Left lung (tissue), 10 donors: Measurements from ENCODE around the gene USP9Y. TPM values are rescaled to one million over a fixed set of nuclear protein-coding genes. Genes with fewer than 3 reads are reported as not detected.

Experiments
- ATAC-seq: fragments of 200-7000 bp; cut with Tn5 transposase; one replicate; pipeline ENCODE4 v1.9.1; 2020; ENCODE audit warnings: moderate library complexity
- DNase-seq, 4 donors: peaks; one replicate each; pipeline ENCODE4 v3.0.0-alpha.2; 2013 to 2020
- H3K27ac ChIP-seq, 2 donors: fragments of 200-600 bp; sonication (generic) in 1 of 2; one replicate each; pipeline versions ENCODE4 v1.5.0 to v1.8.0; 2020 to 2021
- H3K27me3 ChIP-seq, 2 donors: fragments of 200-600 bp; sonication (generic) in 1 of 2; one replicate each; pipeline versions ENCODE4 v1.5.0 to v1.8.0; 2020 to 2021
- H3K36me3 ChIP-seq, 2 donors: fragments of 200-600 bp; sonication (generic) in 1 of 2; one replicate each; pipeline versions ENCODE4 v1.5.0 to v1.8.0; 2020 to 2021
- H3K4me1 ChIP-seq, 2 donors: fragments of 200-600 bp; one replicate each; pipeline ENCODE4 v1.8.0; 2021
- H3K4me3 ChIP-seq, 2 donors: fragments of 200-600 bp; sonication (generic) in 1 of 2; one replicate each; pipeline versions ENCODE4 v1.5.0 to v1.8.0; 2020 to 2021; ENCODE audit warnings: mild to moderate bottlenecking in 1 of 2
- H3K9me3 ChIP-seq, 2 donors: fragments of 200-600 bp; sonication (generic) in 1 of 2; one replicate each; pipeline versions ENCODE4 v1.5.0 to v1.8.0; 2020 to 2021
- CTCF ChIP-seq, 2 donors: fragments of 200-600 bp; sonication (generic) in 1 of 2; IDR thresholded peaks; one replicate each; pipeline versions ENCODE4 v1.5.0 to v1.8.0; 2021; ENCODE audit warnings: antibody characterized with exemption in 2 of 2
- intact Hi-C, 2 donors: fragments of 100-400 bp; cut with DNase I; formaldehyde crosslinking; loops; one replicate each; pipeline versions ENCODE4 v1.11.2 to v1.14.2; 2022
- polyA plus RNA-seq, 6 donors: library from polyadenylated mRNA; unstranded; fragments of 120-200 nt; gene quantifications; one replicate each; pipeline ENCODE4 v1.2.1, GENCODE V29; 2013; ENCODE audit not compliant: insufficient read length in 6 of 6
- total RNA-seq, 2 donors: library from RNA; stranded (reverse); fragmentation: NEBNext Ultra II Directional; extraction: Animal tissue kit (Norgen Biotek cat#: 25700); gene quantifications; one replicate each; pipeline ENCODE4 v1.2.1, GENCODE V29; 2021
- donor health status: DM: no; HTN: yes; CAD: no.
- donor health status: DM: no; HTN: no; CAD: no.

Gene USP9Y
- total and polyA plus RNA-seq, 8 donors, result 0.12 to 61.7 (median 16.8) TPM; not detected in 1

GRCh38 chrY:12733625-12734024 lies 32.6 kb downstream of the USP9Y start:
- H3K27me3 ChIP-seq, result no peaks in the 10 kb centered on the region
- no peaks in the 10 kb centered on the region for H3K9me3 ChIP-seq
- no peaks in the 10 kb centered on the region for H3K36me3 ChIP-seq
- no peak overlapping the region for H3K27ac ChIP-seq
- TF ChIP-seq CTCF (IDR thresholded peaks at IDR 0.05), result no peak
- DNase-seq (no peak), ATAC-seq (no peak)
- intact Hi-C loops, result no loop called here
- no peak overlapping the region for H3K4me3 ChIP-seq
- no peaks in the 10 kb centered on the region for H3K4me1 ChIP-seq

GRCh38 chrY:12734051-12734450 lies 33.0 kb downstream of the USP9Y start:
- Histone ChIP-seq H3K9me3 (no peaks in the 10 kb centered on the region), H3K27ac (no peak overlapping the region), H3K4me1 (no peaks in the 10 kb centered on the region), H3K36me3 (no peaks in the 10 kb centered on the region), H3K27me3 (no peaks in the 10 kb centered on the region), H3K4me3 (no peak overlapping the region)
- DNase-seq (no peak), ATAC-seq (no peak)
- intact Hi-C loops, result no loop called here
- no peak for TF ChIP-seq CTCF (IDR thresholded peaks at IDR 0.05)

DNA sequence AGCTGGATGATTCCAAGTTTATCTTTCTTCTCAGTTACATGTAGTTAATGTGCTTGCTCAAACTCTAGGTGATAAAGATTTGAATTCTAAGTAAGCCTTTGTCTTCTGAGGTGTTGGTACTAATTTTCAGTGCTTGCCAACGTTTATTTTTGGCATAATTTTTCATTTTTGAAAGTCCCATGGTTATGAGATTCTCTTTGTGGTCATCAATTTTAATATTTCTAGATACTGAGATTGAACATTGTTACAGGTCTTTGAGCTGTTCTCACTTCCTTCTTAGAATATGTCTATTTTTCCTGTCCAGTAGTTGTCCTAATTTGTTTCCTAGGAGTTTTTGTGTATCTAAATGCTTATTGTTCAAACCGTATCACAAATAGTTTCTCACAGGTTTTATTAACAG lies 40.4 kb downstream of the USP9Y start:
- DNase-seq (no peak), ATAC-seq (no peak)
- TF ChIP-seq CTCF (IDR thresholded peaks at IDR 0.05), result no peak
- H3K4me3 ChIP-seq, result no peak overlapping the region
- intact Hi-C loops, result no loop called here
- H3K4me1 ChIP-seq, result no peaks in the 10 kb centered on the region
- H3K27me3 ChIP-seq, result no peaks in the 10 kb centered on the region
- H3K36me3 ChIP-seq, result peaks cover 0 to 4% of the 10 kb centered on the region in 2 donors
- no peak overlapping the region for H3K27ac ChIP-seq
- no peaks in the 10 kb centered on the region for H3K9me3 ChIP-seq

- H3K36me3 ChIP-seq, result peaks cover 0 to 4% of the 10 kb centered on the region in 2 donors
- no peak for TF ChIP-seq CTCF (IDR thresholded peaks at IDR 0.05)
- H3K4me3 ChIP-seq, result no peak overlapping the region
- H3K27me3 ChIP-seq, result no peaks in the 10 kb centered on the region
- intact Hi-C loops, result no loop called here
- no peaks in the 10 kb centered on the region for H3K4me1 ChIP-seq
- no peak for ATAC-seq
- no peak for DNase-seq
- H3K9me3 ChIP-seq, result no peaks in the 10 kb centered on the region
- H3K27ac ChIP-seq, result no peak overlapping the region
Observed at GRCh38 chrY:12742725-12743124, 41.7 kb downstream of the USP9Y start.

- ATAC-seq, result no peak
- Histone ChIP-seq H3K9me3 (no peaks in the 10 kb centered on the region), H3K36me3 (peaks cover 0 to 4% of the 10 kb centered on the region in 2 donors), H3K4me3 (no peak overlapping the region), H3K4me1 (no peaks in the 10 kb centered on the region), H3K27ac (no peak overlapping the region), H3K27me3 (no peaks in the 10 kb centered on the region)
- intact Hi-C loops, result no loop called here
- no peak for DNase-seq
- TF ChIP-seq CTCF (IDR thresholded peaks at IDR 0.05), result no peak
Observed at GRCh38 chrY:12744091-12744490, 43.1 kb downstream of the USP9Y start.
